Endothelial cell of umbilical vein (primary cell): Measurements from ENCODE around the gene OLFM2. TPM values are rescaled to one million over a fixed set of nuclear protein-coding genes. Genes with fewer than 3 reads are reported as not detected.

Experiments used
- Bru-seq: library from RNA; stranded (reverse); fragments of 400-500 nt; gene quantifications from one replicate; lab custom pipeline; 2021; lab: Mats Ljungman, UMichigan
- BruChase-seq, 2 experiments: library from RNA; stranded (reverse); fragments of 400-500 nt; gene quantifications; one replicate each; lab custom pipeline; 2021; lab: Mats Ljungman, UMichigan
- BruUV-seq: library from RNA; stranded (reverse); fragments of 400-500 nt; replicated peaks from 2 replicates; lab custom pipeline; 2021; lab: Mats Ljungman, UMichigan
- CTCF ChIA-PET: fragments of 300-600, 350-600 bp; sonication (Branson Sonifier 250); formaldehyde crosslinking; loops from one replicate; lab custom pipeline; 2021; ENCODE audit warnings: antibody characterized with exemption, inconsistent platforms; lab: Charles Lee
- POLR2A ChIA-PET: fragments of 300-600, 350-600 bp; sonication (Branson Sonifier 250); formaldehyde crosslinking; loops from one replicate; lab custom pipeline; 2021; ENCODE audit warnings: antibody characterized with exemption, inconsistent platforms; lab: Charles Lee
- DNase-seq: peaks from one replicate; pipeline ENCODE4 v3.0.0-alpha.2; 2011; ENCODE audit warnings: low read depth, low spot score
- FAIRE-seq: peaks from 2 replicates; lab custom pipeline; 2011; peaks lifted over from hg19 to GRCh38; lab: Jason Lieb, UNC
- H2AFZ ChIP-seq: 2 replicates; pipeline ENCODE4 v1.6.0; 2012; ENCODE audit warnings: low read depth, low read length, control low read depth, inconsistent platforms
- H3K27ac ChIP-seq: 2 replicates; pipeline ENCODE4 v1.5.1; 2011; ENCODE audit warnings: low read depth, mild to moderate bottlenecking, control low read depth, low read length, moderate library complexity; ENCODE audit not compliant: insufficient read depth
- H3K27me3 ChIP-seq, 2 experiments: 2 replicates each; pipeline versions ENCODE4 v1.6.0 to v1.6.1; 2011; ENCODE audit warnings: low read length in 2 of 2, mixed read lengths in 1 of 2; ENCODE audit not compliant: control insufficient read depth in 2 of 2, insufficient read depth in 2 of 2
- H3K36me3 ChIP-seq, 2 experiments: 2 replicates in 1 of 2; 3 replicates in 1 of 2; pipeline ENCODE4 v1.5.1; 2011; ENCODE audit warnings: low read length in 2 of 2, mild to moderate bottlenecking in 1 of 2, moderate library complexity in 1 of 2; ENCODE audit not compliant: control insufficient read depth in 2 of 2, insufficient read depth in 2 of 2; ENCODE audit errors: extremely low read depth in 1 of 2
- H3K4me1 ChIP-seq: 3 replicates; pipeline ENCODE4 v1.5.1; 2011; ENCODE audit warnings: mild to moderate bottlenecking, low read length; ENCODE audit not compliant: control insufficient read depth, insufficient read depth; ENCODE audit errors: extremely low read depth
- H3K4me2 ChIP-seq: 2 replicates; pipeline ENCODE4 v1.6.1; 2011; ENCODE audit warnings: low read length, control low read depth, mixed read lengths; ENCODE audit not compliant: insufficient read depth
- H3K4me3 ChIP-seq, 3 experiments: fragments of 200-600 bp in 1 of 3; sonication (generic), shearing (Covaris generic) in 1 of 3; replicated peaks in 1 of 3; 2 replicates each; pipeline ENCODE4 v1.5.1; 2011 to 2016; ENCODE audit warnings: control low read depth in 3 of 3, low read length in 3 of 3, mild to moderate bottlenecking in 2 of 3, inconsistent platforms in 1 of 3, low read depth in 1 of 3, moderate library complexity in 1 of 3; ENCODE audit not compliant: insufficient read depth in 1 of 3
- H3K79me2 ChIP-seq: 2 replicates; pipeline ENCODE4 v1.6.0; 2012; ENCODE audit warnings: low read length, inconsistent platforms; ENCODE audit not compliant: control insufficient read depth, insufficient read depth
- H3K9ac ChIP-seq: replicated peaks from 2 replicates; pipeline ENCODE3; 2011; ENCODE audit warnings: low read length, control low read depth; ENCODE audit not compliant: insufficient read depth; ENCODE audit errors: extremely low read depth
- H3K9me1 ChIP-seq: replicated peaks from 3 replicates; pipeline ENCODE4 v1.6.0; 2011; ENCODE audit warnings: mild to moderate bottlenecking, low read length; ENCODE audit not compliant: control insufficient read depth, insufficient read depth; ENCODE audit errors: extremely low read depth
- H3K9me3 ChIP-seq: replicated peaks from 2 replicates; pipeline ENCODE4 v1.5.1; 2012; ENCODE audit warnings: low read length, inconsistent platforms; ENCODE audit not compliant: control insufficient read depth, insufficient read depth
- H4K20me1 ChIP-seq: replicated peaks from 2 replicates; pipeline ENCODE3; 2011; ENCODE audit warnings: mild to moderate bottlenecking, low read length; ENCODE audit not compliant: control insufficient read depth, insufficient read depth; ENCODE audit errors: extremely low read depth
- FOS ChIP-seq: IDR thresholded peaks from 2 replicates; pipeline ENCODE4 v1.6.1; 2011; ENCODE audit warnings: mild to moderate bottlenecking, low read length, moderate library complexity, borderline replicate concordance; ENCODE audit not compliant: insufficient read depth
- GATA2 ChIP-seq: IDR thresholded peaks from 2 replicates; pipeline ENCODE4 v1.7.0; 2011; ENCODE audit warnings: low read depth, mild to moderate bottlenecking, moderate library complexity, mixed read lengths, low read length; ENCODE audit not compliant: insufficient read length, insufficient read depth
- JUN ChIP-seq: IDR thresholded peaks from 2 replicates; pipeline ENCODE4 v1.6.1; 2011; ENCODE audit warnings: borderline replicate concordance, low read depth; ENCODE audit not compliant: insufficient read length, insufficient read depth
- MYC ChIP-seq: IDR thresholded peaks from one replicate; pipeline ENCODE4 v1.6.1; 2011; ENCODE audit warnings: mild to moderate bottlenecking, low read depth, low read length
- POLR2A ChIP-seq: IDR thresholded peaks from 2 replicates; pipeline ENCODE4 v1.6.1; 2012; ENCODE audit warnings: low read depth, mild to moderate bottlenecking, control low read depth, low read length
- POLR2AphosphoS5 ChIP-seq: IDR thresholded peaks from 2 replicates; pipeline ENCODE4 v1.6.1; 2012; ENCODE audit warnings: low read depth, mild to moderate bottlenecking, control low read depth, low read length, moderate library complexity; ENCODE audit not compliant: insufficient read depth
- dilution Hi-C: fragments of 300-500 bp; cut with MboI; formaldehyde crosslinking; loops from one replicate; pipeline ENCODE4 v1.15.0; 2019; ENCODE audit warnings: low sequenced_read_pairs; ENCODE audit not compliant: extremely low pct_ligation_motif_present
- intact Hi-C: fragments of 100-400 bp; cut with micrococcal nuclease; formaldehyde crosslinking; loops from one replicate; pipeline ENCODE4 v1.10.0; 2022
- long read RNA-seq: library from polyadenylated mRNA; stranded (forward); transcript quantifications from one replicate; pipeline ENCODE4 v2.0.0, GENCODE V29; 2021
- polyA minus RNA-seq, 3 experiments: library from RNA; depleted of rRNA, polyadenylated mRNA; stranded (reverse); fragments of >200 nt; gene quantifications; 1 replicate in 1 of 3; 2 replicates in 2 of 3; pipeline ENCODE4 v1.2.3, GENCODE V29; 2011
- polyA plus RNA-seq, 4 experiments: library from polyadenylated mRNA; depleted of rRNA in 3 of 4; stranded (reverse) in 3 of 4; unstranded in 1 of 4; fragments of >200 nt; gene quantifications; 2 replicates each; pipeline versions ENCODE4 v1.2.1 to v1.2.3, GENCODE V29; 2011 to 2012; ENCODE audit warnings: missing spikeins in 1 of 4
- total RNA-seq: library from RNA; stranded (reverse); gene quantifications from 2 replicates; pipeline ENCODE4 v1.2.3, GENCODE V29; 2021
- TF ChIP-seq, protein P1 (sequence below), 2 donors: IDR thresholded peaks; 1 replicate in 1 of 2; 2 replicates in 1 of 2; pipeline ENCODE4 v1.5.1; 2011; ENCODE audit warnings: low read length in 2 of 2, mild to moderate bottlenecking in 2 of 2, moderate library complexity in 2 of 2, control low read depth in 1 of 2, inconsistent platforms in 1 of 2, low read depth in 1 of 2; ENCODE audit not compliant: insufficient read depth in 1 of 2; ENCODE audit errors: extremely low read depth in 1 of 2
- TF ChIP-seq, protein P2 (sequence below): IDR thresholded peaks from 2 replicates; pipeline ENCODE4 v1.6.1; 2011; ENCODE audit not compliant: insufficient read depth, insufficient read length

OLFM2 gene
- total RNA-seq (0.74 and 0.91 TPM in 2 replicates), polyA plus RNA-seq (1.9 and 2.8 TPM in 2 replicates), polyA minus RNA-seq (0.53 and 1.5 TPM in 2 replicates), Bru-seq, nascent RNA (percentile 8 among the genes with signal in this experiment), BruChase-seq, experiment 1, labeled RNA remaining after a 6-hour chase (percentile 16 among the genes with signal in this experiment), BruChase-seq, experiment 2, labeled RNA remaining after a 2-hour chase (percentile 13 among the genes with signal in this experiment)
- 0.89 and 1.3 TPM in 2 replicates for polyA plus RNA-seq (2011; cell fraction: cytosol; rRNA removed)
- 0.61 and 1.0 TPM in 2 replicates for polyA plus RNA-seq (2011; cell fraction: nucleus; rRNA removed)
- polyA plus RNA-seq (2012): 0.91 and 1.5 TPM in 2 replicates
- polyA minus RNA-seq (2011; cell fraction: cytosol; rRNA and poly(A)+ RNA removed): not detected
- polyA minus RNA-seq (2011; cell fraction: nucleus; rRNA and poly(A)+ RNA removed): not detected in 2 replicates
- long read RNA-seq: 0 reads

DNA sequence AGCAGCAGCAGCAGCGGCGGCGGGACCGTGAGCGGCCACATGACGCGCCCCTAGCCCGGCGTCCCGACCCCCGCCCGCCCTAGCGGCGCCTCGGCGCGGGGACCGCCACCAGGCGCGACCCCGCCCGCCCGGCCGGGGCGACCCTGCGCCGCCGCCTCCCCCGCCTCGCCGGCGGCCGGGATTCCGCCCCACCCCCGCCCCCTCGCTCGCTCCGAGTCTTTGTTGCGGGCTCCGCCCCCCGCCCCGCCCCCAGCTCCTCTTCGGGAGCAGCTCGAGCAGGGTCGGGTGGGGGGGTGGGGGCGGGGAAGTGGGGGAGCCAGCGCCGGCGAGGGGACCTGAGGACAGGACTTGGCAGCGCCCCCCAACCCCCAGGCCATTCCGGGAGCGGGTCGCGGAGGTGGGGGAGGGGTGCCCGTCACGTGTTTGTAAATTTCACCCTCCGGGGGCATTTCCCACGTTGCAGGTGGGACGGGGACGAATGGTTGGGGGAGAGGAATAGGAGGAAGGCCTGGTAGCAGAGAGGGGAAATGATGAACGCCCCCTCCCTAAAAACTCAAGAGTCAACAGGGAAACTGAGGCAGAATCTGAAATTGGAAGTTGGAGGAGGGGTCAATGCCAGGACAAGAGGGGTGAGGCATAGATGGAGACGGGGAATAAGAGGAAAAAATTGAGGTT, at the start of gene OLFM2:
Gene OLFM2 (minus strand): TSS at position 190 of the 675 bp plus-strand sequence. CDS start 149 bp downstream, at position 41.
- DNase-seq (no peak), FAIRE-seq (no peak)
- CTCF ChIA-PET: interaction anchor here (0.6 kb wide), 1 partner anchor 14 kb away, joined by 3 read pairs; no protein-coding TSS in a partner anchor
- Histone ChIP-seq H3K4me3 (no peak within 1 kb of the TSS), H3K79me2 (no peaks in the 10 kb centered on the region), H3K36me3 (no peaks in the 10 kb centered on the region), H3K4me2 (no peak within 1 kb of the TSS), H3K9me3 (no peaks in the 10 kb centered on the region), H4K20me1 (no peaks in the 10 kb centered on the region), H3K9me1 (no peaks in the 10 kb centered on the region), H3K4me1 (no peaks in the 10 kb centered on the region), H3K9ac (no peak within 1 kb of the TSS), H2AFZ (no peak within 1 kb of the TSS), H3K27ac (no peak within 1 kb of the TSS), H3K27me3 (peaks cover 18 to 19% of the 10 kb centered on the region in 2 experiments)
- dilution Hi-C loops: no loop called here
- POLR2A ChIA-PET: interaction anchor here (0.6 kb wide), 1 partner anchor 96 kb away, joined by 3 read pairs; no protein-coding TSS in a partner anchor
- intact Hi-C loops: no loop called here
- no TSS peak for BruUV-seq
- no peak for TF ChIP-seq POLR2A
- TF ChIP-seq JUN: no peak
- TF ChIP-seq POLR2AphosphoS5: no peak
- no peak for TF ChIP-seq FOS
- TF ChIP-seq MYC: no peak
- TF ChIP-seq GATA2: no peak
- TF ChIP-seq, protein P1, sequence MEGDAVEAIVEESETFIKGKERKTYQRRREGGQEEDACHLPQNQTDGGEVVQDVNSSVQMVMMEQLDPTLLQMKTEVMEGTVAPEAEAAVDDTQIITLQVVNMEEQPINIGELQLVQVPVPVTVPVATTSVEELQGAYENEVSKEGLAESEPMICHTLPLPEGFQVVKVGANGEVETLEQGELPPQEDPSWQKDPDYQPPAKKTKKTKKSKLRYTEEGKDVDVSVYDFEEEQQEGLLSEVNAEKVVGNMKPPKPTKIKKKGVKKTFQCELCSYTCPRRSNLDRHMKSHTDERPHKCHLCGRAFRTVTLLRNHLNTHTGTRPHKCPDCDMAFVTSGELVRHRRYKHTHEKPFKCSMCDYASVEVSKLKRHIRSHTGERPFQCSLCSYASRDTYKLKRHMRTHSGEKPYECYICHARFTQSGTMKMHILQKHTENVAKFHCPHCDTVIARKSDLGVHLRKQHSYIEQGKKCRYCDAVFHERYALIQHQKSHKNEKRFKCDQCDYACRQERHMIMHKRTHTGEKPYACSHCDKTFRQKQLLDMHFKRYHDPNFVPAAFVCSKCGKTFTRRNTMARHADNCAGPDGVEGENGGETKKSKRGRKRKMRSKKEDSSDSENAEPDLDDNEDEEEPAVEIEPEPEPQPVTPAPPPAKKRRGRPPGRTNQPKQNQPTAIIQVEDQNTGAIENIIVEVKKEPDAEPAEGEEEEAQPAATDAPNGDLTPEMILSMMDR (IDR thresholded peaks at IDR 0.05; ENCODE audit: extremely low read depth in 1 of 2, insufficient read depth in 1 of 2, low read depth in 1 of 2, low read length in 2 of 2): no peak
- TF ChIP-seq, protein P2, sequence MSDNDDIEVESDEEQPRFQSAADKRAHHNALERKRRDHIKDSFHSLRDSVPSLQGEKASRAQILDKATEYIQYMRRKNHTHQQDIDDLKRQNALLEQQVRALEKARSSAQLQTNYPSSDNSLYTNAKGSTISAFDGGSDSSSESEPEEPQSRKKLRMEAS: no peak
